Neural cell (in vitro differentiated cells): ENCODE results near the gene GIMAP6.

ENCODE experiments used
- EP300 ChIP-seq: fragments of 450-650 bp; conservative IDR thresholded peaks from 2 replicates; pipeline ENCODE4 v1.6.1; 2014; ENCODE audit warnings: antibody characterized with exemption, mild to moderate bottlenecking, moderate library complexity; ENCODE audit not compliant: poor library complexity, severe bottlenecking
- TF ChIP-seq, protein P1 (sequence below): fragments of 450-650 bp; IDR thresholded peaks from 2 replicates; pipeline ENCODE4 v1.5.1; 2014; ENCODE audit warnings: antibody characterized with exemption, mild to moderate bottlenecking, moderate library complexity; ENCODE audit not compliant: poor library complexity, severe bottlenecking

DNA sequence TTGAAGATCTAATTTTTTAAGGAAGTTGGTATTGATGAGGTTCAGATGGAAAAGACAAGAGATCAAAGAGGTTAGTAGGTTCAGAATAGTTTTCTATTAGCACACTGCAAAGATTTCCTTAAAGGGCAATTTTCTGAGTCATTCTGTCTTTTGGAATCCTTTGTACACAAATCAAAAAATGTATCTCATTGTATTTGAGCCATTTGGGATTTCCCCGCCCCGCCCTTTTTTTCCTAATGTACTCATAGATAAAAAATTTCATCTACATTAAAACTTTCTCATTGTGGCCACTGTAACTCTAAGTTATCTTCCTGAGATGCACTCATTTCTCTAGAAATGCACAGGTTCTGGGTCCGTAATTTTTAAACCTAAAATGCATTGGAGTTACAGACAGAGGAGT lies 12.1 kb downstream of the GIMAP6 start:
- TF ChIP-seq EP300 = no peak
- TF ChIP-seq, protein P1, sequence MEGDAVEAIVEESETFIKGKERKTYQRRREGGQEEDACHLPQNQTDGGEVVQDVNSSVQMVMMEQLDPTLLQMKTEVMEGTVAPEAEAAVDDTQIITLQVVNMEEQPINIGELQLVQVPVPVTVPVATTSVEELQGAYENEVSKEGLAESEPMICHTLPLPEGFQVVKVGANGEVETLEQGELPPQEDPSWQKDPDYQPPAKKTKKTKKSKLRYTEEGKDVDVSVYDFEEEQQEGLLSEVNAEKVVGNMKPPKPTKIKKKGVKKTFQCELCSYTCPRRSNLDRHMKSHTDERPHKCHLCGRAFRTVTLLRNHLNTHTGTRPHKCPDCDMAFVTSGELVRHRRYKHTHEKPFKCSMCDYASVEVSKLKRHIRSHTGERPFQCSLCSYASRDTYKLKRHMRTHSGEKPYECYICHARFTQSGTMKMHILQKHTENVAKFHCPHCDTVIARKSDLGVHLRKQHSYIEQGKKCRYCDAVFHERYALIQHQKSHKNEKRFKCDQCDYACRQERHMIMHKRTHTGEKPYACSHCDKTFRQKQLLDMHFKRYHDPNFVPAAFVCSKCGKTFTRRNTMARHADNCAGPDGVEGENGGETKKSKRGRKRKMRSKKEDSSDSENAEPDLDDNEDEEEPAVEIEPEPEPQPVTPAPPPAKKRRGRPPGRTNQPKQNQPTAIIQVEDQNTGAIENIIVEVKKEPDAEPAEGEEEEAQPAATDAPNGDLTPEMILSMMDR = no peak
